ENCODE results near the gene HMGN3.

Gene HMGN3

GRCh38 chr6:79184641-79185040, 49.8 kb downstream of the HMGN3 start:
- no peak for DNase-seq (ENCODE audit: low read depth)

DNA sequence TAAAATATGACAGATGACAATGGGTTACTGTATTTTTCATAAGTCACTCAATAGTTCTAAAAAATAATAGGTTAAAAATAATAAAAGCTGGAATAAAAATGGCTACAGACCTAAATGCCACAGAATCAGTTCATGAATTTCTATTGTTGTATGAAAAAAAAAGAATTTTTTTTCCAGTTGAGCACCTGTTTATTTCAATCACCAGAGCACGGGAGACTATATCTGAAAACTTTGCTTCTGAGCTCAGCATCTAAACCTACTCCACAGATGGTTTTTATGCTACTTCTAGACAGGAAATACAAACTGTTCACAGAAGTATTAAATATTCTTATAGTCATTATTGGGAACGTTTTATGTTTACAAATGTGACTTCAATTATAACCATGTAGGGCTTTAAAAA, 50.4 kb downstream of the HMGN3 start:
- DNase-seq (ENCODE audit: low read depth) = no peak

DNA sequence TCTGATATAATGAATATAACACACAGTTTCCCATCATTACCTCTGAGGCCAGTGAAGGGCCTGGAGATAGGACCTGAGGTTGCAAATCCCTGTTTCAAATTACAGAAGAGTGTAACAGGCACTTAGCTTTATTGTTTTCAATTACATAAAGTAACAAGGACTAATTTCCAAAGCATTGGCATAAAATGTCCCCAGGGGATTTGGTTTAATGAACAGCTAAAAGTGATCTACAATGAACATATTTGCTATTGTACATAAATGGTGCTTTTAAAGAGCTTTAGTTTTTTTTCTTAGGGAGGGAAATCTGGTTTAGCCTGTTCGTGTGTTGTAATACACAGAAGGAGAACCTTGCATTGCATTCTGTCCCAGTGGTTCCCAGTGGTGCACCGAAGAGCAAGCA, 54.4 kb downstream of the HMGN3 start:
- no peak for DNase-seq (ENCODE audit: low read depth)

- DNase-seq (ENCODE audit: low read depth) = no peak
Observed at GRCh38 chr6:79173378-79173777, 61.1 kb downstream of the HMGN3 start.

DNA sequence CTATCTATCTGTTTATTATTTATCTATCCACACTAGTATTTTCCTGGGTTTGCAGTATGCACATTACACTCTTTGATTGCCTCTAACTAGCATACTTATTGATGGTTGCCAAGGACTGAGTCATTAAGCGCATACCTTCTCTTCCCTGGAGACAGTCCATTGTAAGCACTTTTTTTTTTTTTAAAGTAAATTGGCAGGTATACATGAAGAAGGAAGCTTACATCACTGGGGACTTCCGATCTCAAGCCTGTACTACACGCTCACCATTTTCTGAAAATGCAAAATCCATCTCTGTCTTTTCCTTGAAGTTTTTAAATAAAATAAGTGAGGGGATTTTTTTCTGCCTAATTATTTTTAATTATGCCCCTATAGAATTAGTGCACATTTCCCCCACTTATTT, 63.5 kb downstream of the HMGN3 start:
- DNase-seq (ENCODE audit: low read depth) = peak; percentile 51

DNA sequence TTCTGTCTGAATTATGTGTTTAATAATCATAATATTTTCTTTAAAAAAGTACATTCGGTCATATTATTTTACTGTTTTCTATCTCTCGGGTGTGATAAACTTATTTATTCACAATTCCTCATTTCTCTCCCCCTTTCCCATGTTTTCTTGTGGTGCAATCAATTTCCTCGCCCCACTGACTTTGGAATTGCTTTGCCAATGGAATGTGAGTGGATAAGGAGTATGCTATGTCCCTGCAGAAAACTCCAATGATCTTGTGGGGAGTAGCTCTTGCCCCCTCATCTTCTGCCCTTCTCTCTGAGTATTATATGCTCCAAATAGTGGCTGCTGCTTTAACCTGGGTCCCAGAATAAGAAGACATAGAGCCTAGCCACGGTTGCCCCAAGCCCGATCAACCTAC, 64.1 kb downstream of the HMGN3 start:
- DNase-seq (ENCODE audit: low read depth) = no peak

GRCh38 chr6:79168695-79168980, 65.8 kb downstream of the HMGN3 start:
- DNase-seq (ENCODE audit: low read depth) = peak; percentile 34

GRCh38 chr6:79167931-79168694, 66.4 kb downstream of the HMGN3 start:
- DNase-seq (ENCODE audit: low read depth) = peak; percentile 36

DNA sequence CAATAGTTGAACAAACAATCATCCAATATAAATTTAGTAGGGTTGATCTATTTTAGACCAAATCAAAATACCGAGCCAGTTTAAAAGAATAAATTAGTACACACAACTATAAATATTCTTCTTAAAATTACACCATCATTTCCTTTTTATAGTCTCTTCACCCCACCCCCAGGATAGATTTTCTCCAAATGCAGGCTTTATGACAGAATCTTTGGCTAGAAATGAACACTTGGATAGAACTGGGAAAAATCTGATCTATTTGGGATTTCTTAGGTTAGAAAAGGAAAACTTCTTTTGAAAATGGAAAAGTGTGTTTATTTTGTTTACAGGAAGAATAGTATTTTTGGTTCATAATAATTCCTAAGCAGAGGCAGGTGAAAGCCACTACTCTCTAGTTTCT, 74.6 kb downstream of the HMGN3 start:
- DNase-seq (ENCODE audit: low read depth) = no peak

DNA sequence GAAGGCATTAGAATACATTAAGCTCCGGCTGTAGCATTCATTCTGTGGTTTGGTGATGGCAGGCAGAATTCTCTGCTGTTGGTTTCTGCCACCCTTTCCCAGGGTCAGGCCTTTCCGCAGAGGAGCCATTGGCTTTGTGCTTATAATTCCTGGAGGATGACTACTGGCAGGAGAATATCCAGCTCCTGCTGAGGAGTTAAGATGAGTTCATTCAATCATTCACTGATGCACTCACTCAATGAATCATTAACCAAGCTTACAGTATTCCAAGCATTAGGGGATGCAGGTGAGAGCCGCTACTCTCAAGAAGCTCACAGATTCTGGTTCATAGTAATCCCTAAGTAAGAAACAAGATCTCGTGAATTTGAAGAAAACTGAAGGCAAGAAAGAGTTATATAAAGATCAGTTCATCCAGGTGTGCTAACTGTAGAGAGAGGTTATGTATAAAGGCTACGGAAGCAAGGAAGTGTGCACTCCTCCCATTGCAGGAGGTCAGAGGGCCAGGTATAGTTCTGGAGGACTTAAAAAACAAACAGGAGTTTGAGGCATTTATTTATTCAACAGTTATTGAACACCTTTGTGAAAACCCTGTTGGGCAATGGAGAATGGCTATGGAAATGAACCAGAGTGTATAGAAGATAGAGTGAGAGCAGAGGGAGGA, 75.5 kb downstream of the HMGN3 start:
- no peak for DNase-seq (ENCODE audit: low read depth)

DNA sequence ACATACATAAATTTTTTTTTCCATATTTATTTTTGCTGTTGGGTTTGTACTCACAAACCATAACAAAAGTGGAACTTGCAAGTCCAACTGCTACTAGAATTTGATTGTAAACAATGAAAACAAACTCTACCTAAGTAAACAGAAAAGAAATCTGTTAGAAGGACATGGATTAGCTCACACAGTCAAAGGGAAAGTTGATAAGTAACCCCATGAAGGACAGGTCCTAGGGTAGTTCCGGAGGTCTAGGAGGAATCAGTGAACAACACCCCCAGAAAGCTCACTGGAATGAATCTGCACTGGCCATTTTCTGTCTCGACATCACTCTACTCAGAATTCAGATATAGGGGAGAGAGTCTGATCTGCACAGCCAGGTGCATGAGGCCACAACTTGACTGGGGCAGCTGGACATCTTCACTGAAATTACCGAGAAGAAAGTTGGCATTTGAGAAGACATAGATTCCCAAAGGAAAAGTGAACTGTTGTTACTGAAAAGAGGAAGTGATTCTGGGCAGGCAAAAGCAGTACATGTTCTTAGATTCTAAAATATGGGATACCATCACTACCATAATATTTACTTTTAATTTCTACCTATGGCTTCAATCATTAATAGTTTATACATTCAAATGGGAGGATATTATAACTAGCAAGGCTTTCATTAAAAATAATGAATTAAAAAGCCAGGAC, 76.4 kb downstream of the HMGN3 start:
- no peak for DNase-seq (ENCODE audit: low read depth)

DNA sequence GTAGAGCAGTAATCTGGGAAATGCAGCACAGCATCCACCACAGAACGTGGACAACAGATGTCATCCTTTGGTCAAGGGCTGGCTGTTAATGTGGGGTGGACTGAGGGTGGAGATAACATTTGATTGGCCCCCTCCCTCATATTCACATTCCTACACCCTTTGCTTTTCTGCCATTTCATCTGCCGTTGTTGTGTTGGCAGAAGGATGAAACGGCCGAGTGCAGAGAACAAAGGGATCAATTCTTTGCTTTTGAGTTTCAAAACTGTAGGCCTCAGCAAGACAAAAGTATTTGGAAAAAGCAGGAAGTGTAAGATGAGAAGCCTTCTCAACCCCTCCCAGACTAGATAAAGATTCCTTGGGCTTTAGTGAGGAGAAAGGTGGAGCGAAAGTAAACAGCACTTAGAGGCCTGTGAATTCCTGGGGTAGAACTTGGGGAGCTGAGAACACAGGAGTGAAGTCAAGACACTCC, 82.2 kb downstream of the HMGN3 start:
- no peak for DNase-seq (ENCODE audit: low read depth)

All from fibroblast of the conjunctiva (primary cell).